Fibroblast of lung (primary cell): ENCODE results near the gene TREH. TPM values are rescaled to one million over a fixed set of nuclear protein-coding genes. Genes with fewer than 3 reads are reported as not detected.

Source experiments
- DNase-seq, 2 donors: peaks; one replicate each; pipeline versions ENCODE4 v3.0.0 to v3.0.0-alpha.2; 2010; ENCODE audit warnings: low read depth in 2 of 2
- H2AFZ ChIP-seq: 2 replicates; pipeline ENCODE4 v1.5.1; 2012; ENCODE audit warnings: low read length, control low read depth, inconsistent platforms
- H3K27ac ChIP-seq: 2 replicates; pipeline ENCODE4 v1.5.1; 2011; ENCODE audit warnings: low read length, control low read depth; ENCODE audit not compliant: insufficient read depth
- H3K27me3 ChIP-seq: 2 replicates; pipeline ENCODE4 v1.5.1; 2011; ENCODE audit warnings: mild to moderate bottlenecking, low read length; ENCODE audit not compliant: control insufficient read depth, insufficient read depth
- H3K36me3 ChIP-seq: 2 replicates; pipeline ENCODE4 v1.5.1; 2011; ENCODE audit warnings: low read length; ENCODE audit not compliant: control insufficient read depth, insufficient read depth
- H3K4me1 ChIP-seq: 2 replicates; pipeline ENCODE4 v1.5.1; 2011; ENCODE audit warnings: low read length; ENCODE audit not compliant: control insufficient read depth, insufficient read depth; ENCODE audit errors: extremely low read depth
- H3K4me2 ChIP-seq: 2 replicates; pipeline ENCODE4 v1.5.1; 2011; ENCODE audit warnings: low read length, control low read depth; ENCODE audit not compliant: insufficient read depth; ENCODE audit errors: extremely low read depth
- H3K4me3 ChIP-seq, 4 experiments: fragments of 200-600 bp in 1 of 4; sonication (generic) in 1 of 4; replicated peaks in 1 of 4; 2 replicates each; pipeline ENCODE4 v1.5.1; 2011 to 2016; ENCODE audit warnings: low read length in 4 of 4, low read depth in 3 of 4, mild to moderate bottlenecking in 3 of 4, control low read depth in 2 of 4, inconsistent platforms in 1 of 4, mixed read lengths in 1 of 4; ENCODE audit not compliant: insufficient read depth in 1 of 4; ENCODE audit errors: control extremely low read depth in 1 of 4
- H3K79me2 ChIP-seq: 2 replicates; pipeline ENCODE4 v1.5.1; 2012; ENCODE audit warnings: mild to moderate bottlenecking, low read length, inconsistent platforms; ENCODE audit not compliant: control insufficient read depth, insufficient read depth
- H3K9ac ChIP-seq: 2 replicates; pipeline ENCODE4 v1.5.1; 2011; ENCODE audit warnings: mild to moderate bottlenecking, low read length, control low read depth; ENCODE audit not compliant: insufficient read depth
- H3K9me3 ChIP-seq: 2 replicates; pipeline ENCODE4 v1.5.1; 2012; ENCODE audit warnings: low read depth, low read length; ENCODE audit not compliant: control insufficient read depth, insufficient read depth
- H4K20me1 ChIP-seq: 2 replicates; pipeline ENCODE4 v1.5.1; 2011; ENCODE audit warnings: low read length; ENCODE audit not compliant: control insufficient read depth, insufficient read depth; ENCODE audit errors: extremely low read depth
- CTCF ChIP-seq, 2 donors: IDR thresholded peaks in 1 of 2; conservative IDR thresholded peaks in 1 of 2; 1 replicate in 1 of 2; 2 replicates in 1 of 2; pipeline ENCODE4 v1.5.1; 2011 to 2012; ENCODE audit warnings: low read length in 2 of 2, control low read depth in 1 of 2, inconsistent platforms in 1 of 2, low read depth in 1 of 2, mild to moderate bottlenecking in 1 of 2
- EZH2 ChIP-seq: IDR thresholded peaks from 2 replicates; pipeline ENCODE4 v1.5.1; 2012; ENCODE audit warnings: low read length, control low read depth, mild to moderate bottlenecking; ENCODE audit errors: missing control alignments
- polyA plus RNA-seq, 2 donors: library from polyadenylated mRNA; depleted of rRNA in 1 of 2; stranded (reverse) in 1 of 2; unstranded in 1 of 2; fragments of >200 nt; gene quantifications; 2 replicates each; pipeline ENCODE4 v1.2.1, GENCODE V29; 2011 to 2012; ENCODE audit warnings: missing spikeins in 1 of 2
- total RNA-seq: library from RNA; depleted of rRNA; stranded (reverse); fragments of >200 nt; gene quantifications from 2 replicates; pipeline ENCODE4 v1.2.1, GENCODE V29; 2014

Gene TREH
- total and polyA plus RNA-seq, 2 donors (not counting 1 experiment from before 2014, with no cell fraction given), result not detected

- H4K20me1 ChIP-seq, result no peaks in the 10 kb centered on the region
- peaks cover 23% of the 10 kb centered on the region for H3K79me2 ChIP-seq
- H3K27ac ChIP-seq, result peak overlapping the region; percentile 94
- H3K36me3 ChIP-seq, result peaks cover 17% of the 10 kb centered on the region
- peak overlapping the region; percentile 39 for H3K9ac ChIP-seq
- H3K4me1 ChIP-seq, result peaks cover 54% of the 10 kb centered on the region
- peak; percentile 87 to 94 for DNase-seq
- peak overlapping the region; percentile 49 for H3K4me2 ChIP-seq
- H3K4me3 ChIP-seq, result no peak overlapping the region
- no peak overlapping the region for H2AFZ ChIP-seq
- no peak for TF ChIP-seq CTCF (conservative IDR thresholded peaks at IDR 0.05 in 1 of 2, IDR thresholded peaks at IDR 0.05 in 1 of 2; ENCODE audit: low read depth in 1 of 2, low read length in 2 of 2)
- no peak for TF ChIP-seq EZH2
- H3K27me3 ChIP-seq, result no peaks in the 10 kb centered on the region
- no peaks in the 10 kb centered on the region for H3K9me3 ChIP-seq
These were observed 60.5 kb downstream of the TREH start for GRCh38 chr11:118618991-118619375.

DNA sequence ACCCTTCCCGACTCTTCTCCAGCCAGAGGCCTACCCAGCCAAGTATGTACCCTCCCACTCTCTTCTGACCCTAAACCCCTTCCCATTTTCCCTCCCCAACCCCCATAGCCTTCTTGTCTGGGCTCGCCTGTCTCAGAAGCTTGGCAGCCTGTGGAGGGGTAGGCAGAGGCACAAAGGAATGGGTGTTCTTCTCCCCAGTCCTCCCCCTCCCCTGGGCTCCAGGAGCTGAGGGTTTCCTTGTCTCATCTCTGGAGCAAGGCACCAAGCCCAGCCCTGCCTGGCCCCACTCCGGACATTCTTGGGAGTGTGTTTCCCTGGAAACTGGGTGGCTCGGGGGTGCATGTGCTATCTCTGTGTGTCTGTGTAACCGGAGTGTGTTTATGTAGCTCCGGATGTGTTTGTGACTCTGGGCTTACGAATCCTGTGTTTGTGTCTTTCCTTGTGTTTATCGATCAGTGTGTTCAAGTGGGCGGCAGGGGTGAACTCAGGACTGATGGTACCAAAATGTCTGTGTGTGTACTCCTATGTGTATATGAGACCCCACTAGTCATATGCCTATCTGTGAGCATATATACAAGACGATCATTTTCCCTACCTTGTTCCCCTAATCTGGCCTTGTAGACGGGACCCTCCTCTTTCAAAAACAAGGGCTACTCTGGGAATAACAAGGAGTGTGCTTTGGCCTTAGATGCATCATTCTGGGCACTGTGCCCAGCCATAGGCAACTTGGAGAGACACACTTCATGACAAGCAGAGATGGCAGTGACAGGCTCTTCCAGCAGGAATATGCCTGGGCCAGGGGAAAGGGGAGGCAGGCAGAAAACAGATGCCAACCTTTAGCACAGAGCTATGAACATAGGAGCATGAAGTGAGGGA lies 61.1 kb downstream of the TREH start:
- H3K4me2 ChIP-seq, result peak overlapping the region; percentile 49
- H3K27ac ChIP-seq, result peak overlapping the region; percentile 94
- H3K4me1 ChIP-seq, result peaks cover 54% of the 10 kb centered on the region
- H3K9me3 ChIP-seq, result no peaks in the 10 kb centered on the region
- H2AFZ ChIP-seq, result no peak overlapping the region
- no peaks in the 10 kb centered on the region for H4K20me1 ChIP-seq
- H3K9ac ChIP-seq, result peak overlapping the region; percentile 39
- peak overlapping the region in 2 of 4 experiments; percentile 5 to 23 for H3K4me3 ChIP-seq
- TF ChIP-seq CTCF (conservative IDR thresholded peaks at IDR 0.05 in 1 of 2, IDR thresholded peaks at IDR 0.05 in 1 of 2; ENCODE audit: low read depth in 1 of 2, low read length in 2 of 2) (no peak), EZH2 (no peak)
- DNase-seq, result peak; percentile 83 to 91
- H3K79me2 ChIP-seq, result peaks cover 29% of the 10 kb centered on the region
- peaks cover 22% of the 10 kb centered on the region for H3K36me3 ChIP-seq
- no peaks in the 10 kb centered on the region for H3K27me3 ChIP-seq

DNA sequence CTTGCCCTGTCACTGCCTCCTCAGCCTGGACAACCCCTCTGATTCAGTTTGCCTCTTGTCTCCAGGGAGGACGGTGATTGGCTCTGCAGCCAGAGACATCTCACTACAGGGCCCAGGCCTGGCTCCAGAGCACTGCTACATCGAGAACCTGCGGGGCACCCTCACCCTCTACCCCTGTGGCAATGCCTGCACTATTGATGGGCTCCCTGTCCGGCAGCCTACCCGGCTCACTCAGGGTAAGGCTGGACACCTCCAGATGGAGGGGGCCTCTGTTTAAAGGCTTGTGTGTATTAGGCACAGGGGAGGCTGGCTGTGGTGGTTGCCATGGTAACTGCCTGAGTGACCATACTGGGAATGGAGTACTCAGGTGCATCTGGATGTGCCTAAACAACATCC lies 63.5 kb downstream of the TREH start:
- Histone ChIP-seq H3K27ac (peak overlapping the region; percentile 31), H3K79me2 (peaks cover 35% of the 10 kb centered on the region)

More for the DNA sequence above, 63.5 kb downstream of the TREH start:
- DNase-seq, result no peak
- Histone ChIP-seq H3K4me3 (no peak overlapping the region), H3K9ac (no peak overlapping the region), H3K36me3 (peaks cover 22% of the 10 kb centered on the region), H3K27me3 (no peaks in the 10 kb centered on the region), H3K4me2 (no peak overlapping the region), H2AFZ (no peak overlapping the region), H3K4me1 (peaks cover 50% of the 10 kb centered on the region), H4K20me1 (no peaks in the 10 kb centered on the region), H3K9me3 (no peaks in the 10 kb centered on the region)
- no peak for TF ChIP-seq EZH2
- TF ChIP-seq CTCF (conservative IDR thresholded peaks at IDR 0.05 in 1 of 2, IDR thresholded peaks at IDR 0.05 in 1 of 2; ENCODE audit: low read depth in 1 of 2, low read length in 2 of 2), result no peak
